GM10266 (cell line): ENCODE results near the gene BCAS3.

Experiments used
- DNase-seq: peaks from one replicate; pipeline ENCODE4 v3.0.0; 2012; ENCODE audit errors: extremely low spot score
- CTCF ChIP-seq: IDR thresholded peaks from 2 replicates; pipeline ENCODE4 v1.5.1; 2012; ENCODE audit warnings: mild to moderate bottlenecking, low read depth; ENCODE audit not compliant: control insufficient read depth, insufficient read depth; ENCODE audit errors: missing control alignments

Gene BCAS3

GRCh38 chr17:60675997-60676396 is 1.7 kb upstream of the BCAS3 start:
- no peak for TF ChIP-seq CTCF
- DNase-seq = no peak

DNA sequence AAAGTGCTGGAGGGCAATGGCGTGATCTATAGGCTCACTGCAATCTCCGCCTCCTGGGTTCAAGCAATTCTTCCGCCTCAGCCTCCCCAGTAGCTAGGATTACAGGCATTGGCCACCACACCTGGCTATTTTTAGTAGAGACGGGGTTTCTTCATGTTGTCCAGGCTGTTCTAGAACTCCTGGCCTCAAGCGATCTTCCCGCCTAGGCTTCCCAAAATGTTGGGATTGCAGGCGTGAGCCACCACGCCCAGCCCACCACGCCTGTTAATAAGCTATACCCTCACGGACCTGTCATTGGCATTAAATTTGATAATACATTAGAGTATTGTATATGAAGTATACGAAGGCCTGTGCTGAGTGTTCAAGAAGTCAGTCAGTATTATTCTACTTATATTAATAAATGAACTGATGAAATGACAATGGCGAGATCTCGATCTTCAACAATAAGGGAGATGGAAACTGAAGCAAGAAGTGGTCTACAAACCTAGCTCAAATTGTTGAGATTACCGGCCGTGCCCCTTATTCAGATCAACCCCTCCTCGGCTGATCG is 818 bp upstream of the BCAS3 start:
- DNase-seq = no peak

GRCh38 chr17:60678118-60678444 is 430 bp downstream of the BCAS3 start:
- TF ChIP-seq CTCF = no peak
- DNase-seq = no peak

More for the DNA sequence above, 818 bp upstream of the BCAS3 start:
- TF ChIP-seq CTCF = no peak

- TF ChIP-seq CTCF = no peak
- DNase-seq = no peak
Observed at GRCh38 chr17:60679287-60679686, 1.6 kb downstream of the BCAS3 start.

DNA sequence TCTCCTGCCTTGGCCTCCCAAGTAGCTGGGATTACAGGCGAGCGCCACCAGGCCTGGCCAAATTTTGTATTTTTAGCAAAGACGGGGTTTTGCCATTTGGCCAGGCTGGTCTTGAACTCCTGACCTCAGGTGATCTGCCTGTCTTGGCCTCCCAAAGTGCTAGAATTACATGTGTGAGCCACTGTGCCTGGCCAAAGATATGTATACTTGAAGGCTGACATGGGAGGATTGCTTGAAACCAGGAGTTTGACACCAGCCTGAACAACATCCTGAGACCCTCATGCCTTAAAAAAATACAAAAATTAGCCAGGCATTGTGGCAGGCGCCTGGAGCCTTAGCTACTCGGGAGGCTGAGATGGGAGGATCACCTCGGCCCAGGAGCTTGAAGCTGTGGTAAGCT is 3.1 kb downstream of the BCAS3 start:
- TF ChIP-seq CTCF = no peak
- no peak for DNase-seq

GRCh38 chr17:60685437-60685836 is 7.8 kb downstream of the BCAS3 start:
- DNase-seq = no peak
- TF ChIP-seq CTCF = no peak

- no peak for DNase-seq
- TF ChIP-seq CTCF = no peak
Observed at GRCh38 chr17:60695960-60696359, 18.3 kb downstream of the BCAS3 start.

GRCh38 chr17:60699090-60699489 is 21.4 kb downstream of the BCAS3 start:
- DNase-seq = no peak
- TF ChIP-seq CTCF = no peak
